ENCODE measurements around the gene RBCK1.

DNA sequence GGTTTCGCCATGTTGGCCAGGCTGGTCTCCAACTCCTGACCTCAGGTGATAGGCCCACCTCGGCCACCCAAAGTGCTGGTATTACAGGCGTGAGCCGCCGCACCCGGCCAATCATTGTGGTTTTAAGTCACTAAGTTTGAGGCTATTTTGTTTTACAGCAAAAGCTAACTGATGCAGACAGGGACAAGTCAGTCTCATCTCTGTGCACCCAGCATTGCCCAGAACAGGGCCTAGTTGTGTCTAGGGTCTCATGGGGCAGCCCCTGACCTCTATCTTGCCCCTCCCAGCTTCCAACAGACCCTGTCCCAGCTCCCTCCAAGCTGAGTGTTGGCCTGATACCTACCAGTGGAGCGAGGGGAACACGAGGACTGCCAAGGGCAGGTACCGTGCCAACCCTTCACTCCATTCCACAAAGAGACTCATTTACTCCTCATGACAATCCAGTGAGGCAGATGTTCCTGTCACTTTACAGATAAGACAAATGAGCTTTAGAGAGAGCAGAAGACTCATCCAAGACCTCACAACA is 8.9 kb upstream of the RBCK1 start:
- TF ChIP-seq FOXA3 (CRISPR knock-in tag; conservative IDR thresholded peaks at IDR 0.05 in 1 of 2, IDR thresholded peaks at IDR 0.05 in 1 of 2) (no peak), THAP12 (CRISPR knock-in tag; IDR thresholded peaks at IDR 0.05) (no peak), HEY1 (CRISPR knock-in tag; IDR thresholded peaks at IDR 0.05; ENCODE audit: borderline replicate concordance) (no peak), ZC3H11A (IDR thresholded peaks at IDR 0.05; ENCODE audit: low read depth, low read length) (no peak), SMAD1 (IDR thresholded peaks at IDR 0.05; ENCODE audit: low read depth, low read length, partially characterized antibody) (no peak), SAFB2 (IDR thresholded peaks at IDR 0.05; ENCODE audit: borderline replicate concordance, low read depth, low read length, severe bottlenecking) (no peak), ZNF232 (CRISPR knock-in tag; IDR thresholded peaks at IDR 0.05) (no peak), ZFPM2 (CRISPR knock-in tag; IDR thresholded peaks at IDR 0.05) (no peak), CTBP1 (IDR thresholded peaks at IDR 0.05; ENCODE audit: borderline replicate concordance) (peak; percentile 62; the same call in 1 of the 2 replicates), ZBTB40 (IDR thresholded peaks at IDR 0.05) (no peak), ZBTB40 (CRISPR knock-in tag; IDR thresholded peaks at IDR 0.05) (no peak)
- TF ChIP-seq, protein P1, sequence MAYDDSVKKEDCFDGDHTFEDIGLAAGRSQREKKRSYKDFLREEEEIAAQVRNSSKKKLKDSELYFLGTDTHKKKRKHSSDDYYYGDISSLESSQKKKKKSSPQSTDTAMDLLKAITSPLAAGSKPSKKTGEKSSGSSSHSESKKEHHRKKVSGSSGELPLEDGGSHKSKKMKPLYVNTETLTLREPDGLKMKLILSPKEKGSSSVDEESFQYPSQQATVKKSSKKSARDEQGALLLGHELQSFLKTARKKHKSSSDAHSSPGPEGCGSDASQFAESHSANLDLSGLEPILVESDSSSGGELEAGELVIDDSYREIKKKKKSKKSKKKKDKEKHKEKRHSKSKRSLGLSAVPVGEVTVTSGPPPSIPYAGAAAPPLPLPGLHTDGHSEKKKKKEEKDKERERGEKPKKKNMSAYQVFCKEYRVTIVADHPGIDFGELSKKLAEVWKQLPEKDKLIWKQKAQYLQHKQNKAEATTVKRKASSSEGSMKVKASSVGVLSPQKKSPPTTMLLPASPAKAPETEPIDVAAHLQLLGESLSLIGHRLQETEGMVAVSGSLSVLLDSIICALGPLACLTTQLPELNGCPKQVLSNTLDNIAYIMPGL (CRISPR knock-in tag; IDR thresholded peaks at IDR 0.05): no peak
